GM23338 (cell line): ENCODE measurements around the gene JUNB. TPM values are rescaled to one million over a fixed set of nuclear protein-coding genes. Genes with fewer than 3 reads are reported as not detected.

Source experiments
- ATAC-seq: fragments of 200-7000 bp; cut with Tn5 transposase; 3 replicates; pipeline ENCODE4 v1.9.1; 2020
- DNase-seq: peaks from one replicate; pipeline ENCODE4 v3.0.0-alpha.2; 2015; ENCODE audit warnings: low spot score
- H2AFZ ChIP-seq: fragments of 200-600 bp; sonication (generic); 2 replicates; pipeline ENCODE4 v1.8.0; 2016; ENCODE audit warnings: antibody characterized with exemption, mild to moderate bottlenecking, moderate library complexity
- H3F3A ChIP-seq: fragments of 200-600 bp; sonication (generic); replicated peaks from 2 replicates; pipeline ENCODE4 v1.8.0; 2017; ENCODE audit warnings: antibody characterized with exemption, mixed run types, low read depth
- H3K27ac ChIP-seq: fragments of 200-600 bp; sonication (generic); 2 replicates; pipeline ENCODE4 v1.6.1; 2016; ENCODE audit warnings: low read depth
- H3K27me3 ChIP-seq: fragments of 200-600 bp; sonication (generic); 2 replicates; pipeline ENCODE4 v1.8.0; 2016; ENCODE audit warnings: mild to moderate bottlenecking, mixed run types, moderate library complexity; ENCODE audit not compliant: insufficient read depth
- H3K36me3 ChIP-seq: fragments of 200-600 bp; sonication (generic); 2 replicates; pipeline ENCODE4 v1.8.0; 2016; ENCODE audit warnings: mild to moderate bottlenecking; ENCODE audit not compliant: insufficient read depth
- H3K4me1 ChIP-seq: fragments of 200-600 bp; sonication (generic); 2 replicates; pipeline ENCODE4 v1.8.0; 2016; ENCODE audit warnings: mild to moderate bottlenecking, moderate library complexity; ENCODE audit not compliant: insufficient read depth
- H3K4me2 ChIP-seq: fragments of 200-600 bp; sonication (generic); 2 replicates; pipeline ENCODE4 v1.7.1; 2017; ENCODE audit warnings: mixed run types
- H3K4me3 ChIP-seq: fragments of 200-600 bp; sonication (generic); 2 replicates; pipeline ENCODE4 v1.6.1; 2016; ENCODE audit warnings: mixed run types
- H3K79me2 ChIP-seq: fragments of 200-600 bp; sonication (generic); replicated peaks from 2 replicates; pipeline ENCODE4 v1.8.0; 2017; ENCODE audit warnings: mild to moderate bottlenecking; ENCODE audit not compliant: insufficient read depth
- H3K9me2 ChIP-seq: fragments of 200-600 bp; sonication (generic); 2 replicates; pipeline ENCODE4 v1.8.0; 2017; ENCODE audit not compliant: insufficient read depth
- H4K20me1 ChIP-seq: fragments of 200-600 bp; sonication (generic); replicated peaks from 2 replicates; pipeline ENCODE4 v1.8.0; 2017; ENCODE audit warnings: mild to moderate bottlenecking; ENCODE audit not compliant: insufficient read depth
- H3K27ac Mint-ChIP-seq: 2 replicates; pipeline ENCODE4 v1.8.0; 2020; ENCODE audit warnings: inconsistent platforms, mild to moderate bottlenecking, moderate library complexity, mixed read lengths
- H3K27me3 Mint-ChIP-seq: 3 replicates; pipeline ENCODE4 v1.8.0; 2022; ENCODE audit warnings: low read depth, mild to moderate bottlenecking, moderate library complexity, mixed read lengths, inconsistent platforms; ENCODE audit not compliant: insufficient read depth, poor library complexity
- H3K36me3 Mint-ChIP-seq: 3 replicates; pipeline ENCODE4 v1.8.0; 2021; ENCODE audit warnings: low read depth, mild to moderate bottlenecking, inconsistent platforms, moderate library complexity, mixed read lengths
- H3K4me1 Mint-ChIP-seq: 3 replicates; pipeline ENCODE4 v1.8.0; 2020; ENCODE audit warnings: mild to moderate bottlenecking, inconsistent platforms, mixed read lengths
- H3K4me3 Mint-ChIP-seq: 3 replicates; pipeline ENCODE4 v1.8.0; 2021; ENCODE audit warnings: moderate library complexity, mild to moderate bottlenecking, inconsistent platforms, mixed read lengths
- H3K9me3 Mint-ChIP-seq: 3 replicates; pipeline ENCODE4 v1.8.0; 2020; ENCODE audit warnings: moderate library complexity, mild to moderate bottlenecking, inconsistent platforms, mixed read lengths
- ETS1 ChIP-seq: IDR thresholded peaks from 2 replicates; pipeline ENCODE4 v1.6.1; 2016; ENCODE audit warnings: antibody characterized with exemption
- EZH2 ChIP-seq: fragments of 200-600 bp; sonication (generic); IDR thresholded peaks from one replicate; pipeline ENCODE4 v1.8.0; 2017; ENCODE audit warnings: antibody characterized with exemption, mild to moderate bottlenecking, low read depth; ENCODE audit not compliant: unreplicated experiment
- EZH2phosphoT487 ChIP-seq: fragments of 200-600 bp; sonication (generic); IDR thresholded peaks from one replicate; pipeline ENCODE4 v1.8.1; 2018; ENCODE audit warnings: antibody characterized with exemption; ENCODE audit not compliant: unreplicated experiment
- JUNB ChIP-seq: IDR thresholded peaks from one replicate; pipeline ENCODE4 v1.6.1; 2016; ENCODE audit warnings: antibody characterized with exemption; ENCODE audit not compliant: unreplicated experiment
- STAT1 ChIP-seq: IDR thresholded peaks from one replicate; pipeline ENCODE4 v1.6.1; 2016; ENCODE audit warnings: antibody characterized with exemption; ENCODE audit not compliant: unreplicated experiment
- ZNF114 ChIP-seq: fragments of 250-450 bp; sonication (Bioruptor Pico); IDR thresholded peaks from 2 replicates; pipeline ENCODE4 v1.5.0; 2020; ENCODE audit warnings: mild to moderate bottlenecking, moderate library complexity
- ZNF331 ChIP-seq: fragments of 250-450 bp; sonication (Bioruptor Pico); IDR thresholded peaks from 2 replicates; pipeline ENCODE4 v1.5.0; 2020; ENCODE audit warnings: low read depth, mild to moderate bottlenecking, moderate library complexity
- ZNF462 ChIP-seq: fragments of 250-450 bp; sonication (Bioruptor Pico); IDR thresholded peaks from 2 replicates; pipeline ENCODE4 v1.5.0; 2020; ENCODE audit warnings: mild to moderate bottlenecking, moderate library complexity
- polyA plus RNA-seq: library from polyadenylated mRNA; unstranded; fragments of >200 nt; fragmentation: Nextera tagmentation; extraction: Ambion mirVana; gene quantifications from 2 replicates; pipeline ENCODE4 v1.2.1, GENCODE V29; 2016
- total RNA-seq: library from RNA; depleted of rRNA; stranded (reverse); fragments of >200 nt; shearing (Covaris generic); gene quantifications from 2 replicates; pipeline ENCODE4 v1.2.3, GENCODE V29; 2014

Gene JUNB
- total and polyA plus RNA-seq, 2 experiments from 2014 or later: 7.7 to 20.2 TPM

- no peak for TF ChIP-seq ETS1
- no peak for TF ChIP-seq STAT1
- peak; percentile 32 for TF ChIP-seq EZH2
- peak overlapping the region; percentile 85 for H3K27ac ChIP-seq
- H3K27me3 Mint-ChIP-seq: peaks cover 40% of the 10 kb centered on the region
Observed at GRCh38 chr19:12789098-12789903, 2.0 kb upstream of the JUNB start.

GRCh38 chr19:12789904-12790619 is 1.2 kb upstream of the JUNB start:
- H3K4me1 ChIP-seq: peaks cover 34% of the 10 kb centered on the region
- H3K9me3 Mint-ChIP-seq: peaks cover 3% of the 10 kb centered on the region; the same call in 2 of the 3 replicates
- no peaks in the 10 kb centered on the region for H3K79me2 ChIP-seq
- no peaks in the 10 kb centered on the region for H3K9me2 ChIP-seq
- H3K27ac ChIP-seq: peak overlapping the region; percentile 87
- H2AFZ ChIP-seq: peak overlapping the region; percentile 78
- peak overlapping the region; percentile 85 for H3K4me3 Mint-ChIP-seq
- H3K4me3 ChIP-seq: peak overlapping the region; percentile 83
- H3K36me3 Mint-ChIP-seq: peaks cover 3% of the 10 kb centered on the region; the same call in 1 of the 3 replicates
- no peaks in the 10 kb centered on the region for H4K20me1 ChIP-seq
- H3K27me3 Mint-ChIP-seq: peaks cover 46% of the 10 kb centered on the region
- H3K4me2 ChIP-seq: peak overlapping the region; percentile 96
- peaks cover 29% of the 10 kb centered on the region; the same call in 1 of the 2 replicates for H3F3A ChIP-seq
- H3K27me3 ChIP-seq: peaks cover 27% of the 10 kb centered on the region
- peak; percentile 98 for DNase-seq
- peak; percentile 44 for ATAC-seq
- peaks cover 27% of the 10 kb centered on the region for H3K4me1 Mint-ChIP-seq
- no peaks in the 10 kb centered on the region for H3K36me3 ChIP-seq
- H3K27ac Mint-ChIP-seq: no peak overlapping the region
- TF ChIP-seq JUNB: no peak
- TF ChIP-seq STAT1: no peak
- TF ChIP-seq EZH2phosphoT487: no peak
- TF ChIP-seq ETS1: 0 out of 2 replicates have a peak, but pooled peaks have one; percentile 21
- no peak for TF ChIP-seq ZNF462 (CRISPR knock-in tag)
- TF ChIP-seq ZNF114 (CRISPR knock-in tag): no peak
- TF ChIP-seq EZH2: no peak
- TF ChIP-seq ZNF331 (CRISPR knock-in tag): no peak

More at GRCh38 chr19:12789098-12789903, 2.0 kb upstream of the JUNB start:
- Histone ChIP-seq H3K4me2 (peak overlapping the region; percentile 96), H3K4me3 (peak overlapping the region; percentile 83), H4K20me1 (no peaks in the 10 kb centered on the region), H2AFZ (no peak overlapping the region), H3K9me2 (no peaks in the 10 kb centered on the region), H3F3A (peaks cover 29% of the 10 kb centered on the region; the same call in 1 of the 2 replicates), H3K36me3 (no peaks in the 10 kb centered on the region), H3K27me3 (peaks cover 27% of the 10 kb centered on the region), H3K4me1 (peaks cover 33% of the 10 kb centered on the region), H3K79me2 (no peaks in the 10 kb centered on the region)
- Mint-ChIP-seq H3K36me3 (peaks cover 3% of the 10 kb centered on the region; the same call in 1 of the 3 replicates), H3K4me3 (peak overlapping the region; percentile 79), H3K9me3 (peaks cover 3% of the 10 kb centered on the region; the same call in 2 of the 3 replicates), H3K4me1 (peaks cover 26% of the 10 kb centered on the region), H3K27ac (peak overlapping the region; percentile 57)
- DNase-seq: peak; percentile 54
- peak; percentile 7 for ATAC-seq
